ENCODE data around the gene ADCY10. TPM values are rescaled to one million over a fixed set of nuclear protein-coding genes. Genes with fewer than 3 reads are reported as not detected.

The ADCY10 gene
- total and polyA plus RNA-seq, 2 of the 4 experiments (the other 2 are of a cell fraction), result under 0.01 to 0.03 TPM

DNA sequence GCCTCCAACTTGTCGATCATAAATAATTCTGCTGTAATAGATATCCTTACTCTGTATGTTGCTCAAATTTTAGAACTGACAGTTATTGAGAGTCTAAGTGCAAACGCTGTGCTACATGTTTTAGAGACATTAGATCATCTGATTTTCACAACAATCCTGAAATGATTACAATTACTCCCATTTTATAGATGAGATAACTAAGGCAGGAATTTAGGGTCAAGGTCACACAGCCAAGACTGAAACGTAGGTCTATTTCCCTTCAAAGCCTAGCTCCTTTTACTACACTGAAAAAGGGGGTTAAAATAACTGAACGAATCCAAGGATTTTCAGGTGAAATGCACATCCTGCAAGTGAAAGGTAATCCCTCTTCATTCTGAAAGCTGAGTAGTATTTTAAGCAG, 19.9 kb upstream of the ADCY10 start:
- no peak overlapping the region for H2AK9ac ChIP-seq (replicated peaks; ENCODE audit: low read depth, low read length, poor library complexity)
- H3K9me1 ChIP-seq (ENCODE audit: insufficient read depth, low read length), result no peaks in the 10 kb centered on the region
- no peak overlapping the region for H3K56ac ChIP-seq (ENCODE audit: extremely low read depth, insufficient read depth, low read length)
- peak overlapping the region; percentile 84; the same call in 1 of the 2 replicates for H3K23ac ChIP-seq (ENCODE audit: low read depth, low read length)
- no peaks in the 10 kb centered on the region for H3K9me3 ChIP-seq (ENCODE audit: control insufficient read depth, insufficient read depth, low read length)
- no peak overlapping the region for H2BK120ac ChIP-seq (ENCODE audit: low read depth, low read length)
- no peak for DNase-seq
- dilution Hi-C loops (cut with HindIII; ENCODE audit: low sequenced_read_pairs, unreplicated experiment), result no loop called here
- WGBS, 2 experiments (ENCODE audit: extremely low coverage in 2 of 2, insufficient read length in 1 of 2), result no CpG with 5 or more reads among the region's 4 CpGs
- no peak overlapping the region for H3K4me3 ChIP-seq (ENCODE audit: insufficient read depth, low read depth, low read length)
- H3K4me2 ChIP-seq (ENCODE audit: low read depth, low read length), result peak overlapping the region; percentile 95
- no TSS peak for BruUV-seq (replicated peaks)
- no peak overlapping the region for H4K91ac ChIP-seq (ENCODE audit: insufficient read depth, low read depth, low read length)
- no peak overlapping the region for H2AFZ ChIP-seq (replicated peaks; ENCODE audit: low read length, poor library complexity)
- no peak overlapping the region for H4K5ac ChIP-seq (ENCODE audit: low read depth, low read length)
- ATAC-seq (ENCODE audit: low read depth), result no peak
- no peak overlapping the region for H3K4ac ChIP-seq (ENCODE audit: low read depth, low read length)
- H3K18ac ChIP-seq (ENCODE audit: low read depth, low read length), result no peak overlapping the region
- no peaks in the 10 kb centered on the region for H3K27me3 ChIP-seq (ENCODE audit: control insufficient read depth, insufficient read depth, low read length)
- no peak overlapping the region for H2AK5ac ChIP-seq (ENCODE audit: low read depth, low read length)
- no peaks in the 10 kb centered on the region; the same call in 1 of the 2 replicates for H3K36me3 ChIP-seq (ENCODE audit: control insufficient read depth, insufficient read depth, low read length)
- H2BK20ac ChIP-seq (ENCODE audit: low read depth, low read length), result no peak overlapping the region
- CTCF ChIA-PET, result interaction anchor here (2.1 kb wide), 1 partner anchor 149 kb away, joined by 7 read pairs; no protein-coding TSS in a partner anchor
- no peak overlapping the region for H3K9ac ChIP-seq (ENCODE audit: low read depth, low read length)
- H3K27ac ChIP-seq (ENCODE audit: insufficient read depth, low read length), result no peak overlapping the region
- in situ Hi-C loops (cut with MboI; ENCODE audit: low sequenced_read_pairs), result no loop called here
- 0 out of 4 replicates have a peak overlapping the region, but pooled peaks of 1 of the 2 experiments have one; percentile 30 for H4K8ac ChIP-seq (ENCODE audit: low read depth in 2 of 2, low read length in 2 of 2)
- POLR2A ChIA-PET (ENCODE audit: unreplicated experiment), result no interaction called here
- TF ChIP-seq MXI1 (IDR thresholded peaks at IDR 0.05; ENCODE audit: borderline replicate concordance, low read depth, low read length) (no peak), RAD21 (IDR thresholded peaks at IDR 0.05; ENCODE audit: low read length) (no peak), CEBPB (IDR thresholded peaks at IDR 0.05; ENCODE audit: low read depth, low read length) (no peak), RCOR1 (IDR thresholded peaks at IDR 0.05; ENCODE audit: insufficient replicate concordance, low read length) (no peak), MAFK (IDR thresholded peaks at IDR 0.05; ENCODE audit: low read depth, low read length) (no peak), POLR2A (IDR thresholded peaks at IDR 0.05; ENCODE audit: low read depth, low read length) (no peak), FOS (IDR thresholded peaks at IDR 0.05; ENCODE audit: low read depth, low read length) (no peak), RFX5 (IDR thresholded peaks at IDR 0.05; ENCODE audit: low read depth, low read length) (no peak), CHD1 (IDR thresholded peaks at IDR 0.05; ENCODE audit: low read depth, low read length) (no peak), NFE2L2 (IDR thresholded peaks at IDR 0.05; ENCODE audit: low read depth, low read length) (no peak), SMC3 (IDR thresholded peaks at IDR 0.05; ENCODE audit: low read depth, low read length) (no peak), BHLHE40 (IDR thresholded peaks at IDR 0.05; ENCODE audit: low read depth, low read length) (no peak), MAZ (IDR thresholded peaks at IDR 0.05; ENCODE audit: borderline replicate concordance, low read depth, low read length) (no peak)
- TF ChIP-seq, protein P1, sequence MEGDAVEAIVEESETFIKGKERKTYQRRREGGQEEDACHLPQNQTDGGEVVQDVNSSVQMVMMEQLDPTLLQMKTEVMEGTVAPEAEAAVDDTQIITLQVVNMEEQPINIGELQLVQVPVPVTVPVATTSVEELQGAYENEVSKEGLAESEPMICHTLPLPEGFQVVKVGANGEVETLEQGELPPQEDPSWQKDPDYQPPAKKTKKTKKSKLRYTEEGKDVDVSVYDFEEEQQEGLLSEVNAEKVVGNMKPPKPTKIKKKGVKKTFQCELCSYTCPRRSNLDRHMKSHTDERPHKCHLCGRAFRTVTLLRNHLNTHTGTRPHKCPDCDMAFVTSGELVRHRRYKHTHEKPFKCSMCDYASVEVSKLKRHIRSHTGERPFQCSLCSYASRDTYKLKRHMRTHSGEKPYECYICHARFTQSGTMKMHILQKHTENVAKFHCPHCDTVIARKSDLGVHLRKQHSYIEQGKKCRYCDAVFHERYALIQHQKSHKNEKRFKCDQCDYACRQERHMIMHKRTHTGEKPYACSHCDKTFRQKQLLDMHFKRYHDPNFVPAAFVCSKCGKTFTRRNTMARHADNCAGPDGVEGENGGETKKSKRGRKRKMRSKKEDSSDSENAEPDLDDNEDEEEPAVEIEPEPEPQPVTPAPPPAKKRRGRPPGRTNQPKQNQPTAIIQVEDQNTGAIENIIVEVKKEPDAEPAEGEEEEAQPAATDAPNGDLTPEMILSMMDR (conservative IDR thresholded peaks at IDR 0.05; ENCODE audit: low read depth, low read length), result no peak
- TF ChIP-seq, protein P2, sequence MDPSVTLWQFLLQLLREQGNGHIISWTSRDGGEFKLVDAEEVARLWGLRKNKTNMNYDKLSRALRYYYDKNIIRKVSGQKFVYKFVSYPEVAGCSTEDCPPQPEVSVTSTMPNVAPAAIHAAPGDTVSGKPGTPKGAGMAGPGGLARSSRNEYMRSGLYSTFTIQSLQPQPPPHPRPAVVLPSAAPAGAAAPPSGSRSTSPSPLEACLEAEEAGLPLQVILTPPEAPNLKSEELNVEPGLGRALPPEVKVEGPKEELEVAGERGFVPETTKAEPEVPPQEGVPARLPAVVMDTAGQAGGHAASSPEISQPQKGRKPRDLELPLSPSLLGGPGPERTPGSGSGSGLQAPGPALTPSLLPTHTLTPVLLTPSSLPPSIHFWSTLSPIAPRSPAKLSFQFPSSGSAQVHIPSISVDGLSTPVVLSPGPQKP (IDR thresholded peaks at IDR 0.05; ENCODE audit: borderline replicate concordance, low read depth, low read length), result no peak
- TF ChIP-seq, protein P3, sequence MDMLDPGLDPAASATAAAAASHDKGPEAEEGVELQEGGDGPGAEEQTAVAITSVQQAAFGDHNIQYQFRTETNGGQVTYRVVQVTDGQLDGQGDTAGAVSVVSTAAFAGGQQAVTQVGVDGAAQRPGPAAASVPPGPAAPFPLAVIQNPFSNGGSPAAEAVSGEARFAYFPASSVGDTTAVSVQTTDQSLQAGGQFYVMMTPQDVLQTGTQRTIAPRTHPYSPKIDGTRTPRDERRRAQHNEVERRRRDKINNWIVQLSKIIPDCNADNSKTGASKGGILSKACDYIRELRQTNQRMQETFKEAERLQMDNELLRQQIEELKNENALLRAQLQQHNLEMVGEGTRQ (IDR thresholded peaks at IDR 0.05; ENCODE audit: low read depth, low read length), result no peak
- peaks cover 15% of the 10 kb centered on the region; the same call in 1 of the 2 replicates for H4K20me1 ChIP-seq (ENCODE audit: insufficient read depth, low read length)
- intact Hi-C loops (cut with micrococcal nuclease), result loop anchor here (2.0 kb wide), 1 partner anchor 29 kb away; no protein-coding TSS in a partner anchor
- H3K14ac ChIP-seq (replicated peaks; ENCODE audit: low read depth, low read length), result no peak overlapping the region
- no peak overlapping the region for H2BK5ac ChIP-seq (ENCODE audit: low read depth, low read length, poor library complexity, severe bottlenecking)
- H3K4me1 ChIP-seq (ENCODE audit: control insufficient read depth, insufficient read depth, low read length), result no peaks in the 10 kb centered on the region
- no peak overlapping the region for H2BK15ac ChIP-seq (ENCODE audit: low read depth, low read length)
- peaks cover 2 to 38% of the 10 kb centered on the region in 2 experiments; a peak in 2 of 4 replicates for H3K79me1 ChIP-seq (ENCODE audit: low read depth in 1 of 2, low read length in 2 of 2)

Data from IMR-90 (cell line).